Kidney epithelial cell (primary cell): ENCODE results near the gene KRTAP5-7. TPM values are rescaled to one million over a fixed set of nuclear protein-coding genes. Genes with fewer than 3 reads are reported as not detected.
A peak's percentile ranks its signal among the peaks of the same experiment; 100 is the strongest.

ENCODE experiments used
- DNase-seq: peaks from one replicate; pipeline ENCODE4 v3.0.0-alpha.2; 2010; ENCODE audit warnings: low read depth
- H3K27me3 ChIP-seq: 2 replicates; pipeline ENCODE4 v1.6.0; 2011; ENCODE audit warnings: low read length; ENCODE audit not compliant: control insufficient read depth, insufficient read depth
- H3K36me3 ChIP-seq: 2 replicates; pipeline ENCODE4 v1.5.1; 2011; ENCODE audit warnings: low read length; ENCODE audit not compliant: control insufficient read depth, insufficient read depth
- H3K4me3 ChIP-seq: 2 replicates; pipeline ENCODE4 v1.5.1; 2011; ENCODE audit warnings: low read depth, mild to moderate bottlenecking, control low read depth, low read length
- total RNA-seq: library from RNA; depleted of rRNA; stranded (reverse); fragments of >200 nt; gene quantifications from 2 replicates; pipeline ENCODE4 v1.2.3, GENCODE V29; 2015
- TF ChIP-seq, protein P1 (sequence below): IDR thresholded peaks from 2 replicates; pipeline ENCODE4 v1.5.1; 2011; ENCODE audit warnings: mild to moderate bottlenecking, moderate library complexity, low read length, control low read depth, inconsistent platforms; ENCODE audit not compliant: insufficient read depth, poor library complexity, severe bottlenecking

KRTAP5-7 gene
- total RNA-seq, 1 donor from 2014 or later, result not detected

DNA sequence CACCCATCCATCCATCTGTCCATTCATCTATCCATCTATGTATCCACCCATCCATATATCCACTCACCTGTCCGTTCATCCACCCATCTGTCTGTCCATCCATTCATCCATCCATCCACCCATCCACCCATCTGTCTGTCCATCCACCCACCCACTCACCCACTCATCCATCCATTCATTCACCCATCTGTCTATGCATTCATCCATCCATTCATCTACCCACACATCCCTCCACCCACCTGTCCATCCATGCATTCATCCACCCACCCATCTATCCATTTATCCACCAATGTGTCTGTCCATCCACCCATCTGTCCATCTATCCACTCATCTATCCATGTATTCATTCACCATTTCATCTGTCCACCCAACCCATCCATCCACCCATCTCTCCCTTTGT lies 40.7 kb upstream of the KRTAP5-7 start:
- DNase-seq, result no peak
- H3K36me3 ChIP-seq, result peaks cover 1% of the 10 kb centered on the region
- TF ChIP-seq, protein P1, sequence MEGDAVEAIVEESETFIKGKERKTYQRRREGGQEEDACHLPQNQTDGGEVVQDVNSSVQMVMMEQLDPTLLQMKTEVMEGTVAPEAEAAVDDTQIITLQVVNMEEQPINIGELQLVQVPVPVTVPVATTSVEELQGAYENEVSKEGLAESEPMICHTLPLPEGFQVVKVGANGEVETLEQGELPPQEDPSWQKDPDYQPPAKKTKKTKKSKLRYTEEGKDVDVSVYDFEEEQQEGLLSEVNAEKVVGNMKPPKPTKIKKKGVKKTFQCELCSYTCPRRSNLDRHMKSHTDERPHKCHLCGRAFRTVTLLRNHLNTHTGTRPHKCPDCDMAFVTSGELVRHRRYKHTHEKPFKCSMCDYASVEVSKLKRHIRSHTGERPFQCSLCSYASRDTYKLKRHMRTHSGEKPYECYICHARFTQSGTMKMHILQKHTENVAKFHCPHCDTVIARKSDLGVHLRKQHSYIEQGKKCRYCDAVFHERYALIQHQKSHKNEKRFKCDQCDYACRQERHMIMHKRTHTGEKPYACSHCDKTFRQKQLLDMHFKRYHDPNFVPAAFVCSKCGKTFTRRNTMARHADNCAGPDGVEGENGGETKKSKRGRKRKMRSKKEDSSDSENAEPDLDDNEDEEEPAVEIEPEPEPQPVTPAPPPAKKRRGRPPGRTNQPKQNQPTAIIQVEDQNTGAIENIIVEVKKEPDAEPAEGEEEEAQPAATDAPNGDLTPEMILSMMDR, result no peak
- no peak overlapping the region for H3K4me3 ChIP-seq
- H3K27me3 ChIP-seq, result no peaks in the 10 kb centered on the region

DNA sequence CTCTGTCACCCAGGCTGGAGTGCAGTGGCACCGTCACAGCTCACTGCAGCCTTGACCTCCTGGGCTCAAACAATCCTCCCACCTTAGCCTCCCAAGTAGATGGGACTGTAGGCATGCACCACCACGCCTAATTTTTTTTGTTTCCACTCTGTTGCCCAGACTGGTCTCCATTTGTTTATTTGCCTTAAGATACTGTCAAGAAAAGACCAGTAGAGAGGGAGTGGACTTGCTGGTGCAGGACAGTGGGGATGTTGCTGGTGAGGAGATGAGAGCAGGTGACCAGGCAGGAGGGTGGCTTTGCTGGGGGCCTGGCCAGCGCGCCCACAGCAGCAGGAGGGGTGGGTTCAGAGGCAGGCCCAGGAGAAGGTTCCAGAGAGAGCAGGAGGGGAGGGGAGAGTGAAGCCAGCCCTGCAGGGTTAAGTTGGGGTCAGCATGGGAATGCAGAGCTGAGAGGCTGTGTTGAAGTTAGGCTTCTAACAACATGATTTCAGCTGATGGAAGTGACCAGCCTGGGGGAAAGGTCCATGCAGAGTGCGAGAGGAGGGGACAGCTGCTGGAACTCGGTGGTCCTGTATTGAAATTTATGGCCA lies 38.3 kb upstream of the KRTAP5-7 start:
- TF ChIP-seq, protein P1, result no peak
- H3K27me3 ChIP-seq, result no peaks in the 10 kb centered on the region
- no peak for DNase-seq
- no peak overlapping the region for H3K4me3 ChIP-seq
- H3K36me3 ChIP-seq, result peaks cover 3% of the 10 kb centered on the region

DNA sequence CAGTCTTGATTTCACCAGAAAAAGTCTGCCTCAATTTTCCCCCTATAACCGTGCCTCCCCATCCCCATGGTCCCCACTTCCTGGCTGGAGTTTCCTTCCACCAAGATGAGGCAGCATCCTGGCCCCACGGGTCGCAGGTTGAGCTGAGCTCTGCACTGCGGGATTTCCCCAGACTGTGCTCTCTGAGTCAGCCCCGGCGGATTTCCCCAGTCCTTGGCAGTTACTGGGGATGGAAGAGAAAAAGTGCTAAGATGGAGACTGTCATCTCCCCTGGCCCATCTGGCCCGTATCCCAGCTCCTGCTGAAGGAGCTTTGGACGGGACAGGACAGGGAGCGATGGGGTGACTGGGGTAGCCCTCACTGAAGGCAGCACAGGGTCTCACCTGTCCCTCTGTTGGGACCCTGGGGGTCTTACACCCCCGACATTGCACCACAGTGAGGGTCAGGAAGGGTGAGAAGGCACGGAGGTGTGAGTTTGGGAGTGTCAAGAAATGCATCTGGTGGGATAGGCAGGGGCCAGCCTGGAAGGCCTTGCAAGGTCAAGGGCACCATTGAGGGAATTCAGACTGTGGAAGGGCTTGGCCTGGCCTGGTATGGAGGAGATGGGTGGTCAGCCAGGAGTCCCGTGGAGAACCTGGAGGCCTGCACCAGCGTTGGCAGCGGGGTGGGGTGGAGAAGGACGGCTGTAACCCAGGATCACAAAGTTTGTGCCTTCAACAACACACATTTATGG lies 37.6 kb upstream of the KRTAP5-7 start:
- TF ChIP-seq, protein P1, result no peak

DNA sequence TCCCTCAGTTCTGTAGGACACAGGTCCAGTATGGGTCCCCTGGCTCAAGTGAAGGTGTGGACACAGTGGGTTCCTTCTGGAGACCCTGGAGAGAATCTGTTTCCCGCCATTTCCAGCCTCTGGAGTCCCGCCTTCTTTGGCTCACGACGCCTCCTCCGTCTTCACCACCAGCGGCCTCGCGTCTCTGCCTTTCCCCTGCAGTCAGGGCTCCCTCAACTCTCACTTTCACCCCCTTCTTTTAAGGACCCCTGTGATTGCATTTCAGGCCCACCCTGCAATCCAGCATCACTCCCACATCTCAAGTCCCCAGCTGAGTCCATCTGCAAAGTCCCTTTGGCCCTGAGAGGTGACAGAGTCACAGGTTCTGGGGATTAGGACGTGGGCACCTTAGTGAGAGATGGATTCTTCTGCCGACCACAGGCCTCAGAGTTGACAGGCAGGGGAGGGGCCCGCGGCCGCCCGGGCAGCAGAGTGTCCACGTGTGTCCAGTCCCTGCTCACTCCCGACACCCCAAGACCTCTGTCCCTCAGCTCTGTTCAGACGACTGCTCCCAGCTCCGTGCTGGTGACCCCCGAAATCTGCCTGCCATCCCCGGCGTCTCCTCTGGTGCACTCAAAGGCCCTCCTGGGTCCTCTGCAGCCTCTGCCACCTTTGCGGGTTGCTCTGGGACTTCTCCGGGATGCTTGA lies 36.9 kb upstream of the KRTAP5-7 start:
- TF ChIP-seq, protein P1, result no peak
- no peak overlapping the region for H3K4me3 ChIP-seq
- no peak for DNase-seq
- H3K36me3 ChIP-seq, result peaks cover 2% of the 10 kb centered on the region
- no peaks in the 10 kb centered on the region for H3K27me3 ChIP-seq

More for the DNA sequence above, 37.6 kb upstream of the KRTAP5-7 start:
- Histone ChIP-seq H3K4me3 (no peak overlapping the region), H3K36me3 (peaks cover 2% of the 10 kb centered on the region), H3K27me3 (no peaks in the 10 kb centered on the region)
- DNase-seq, result peak; percentile 45

DNA sequence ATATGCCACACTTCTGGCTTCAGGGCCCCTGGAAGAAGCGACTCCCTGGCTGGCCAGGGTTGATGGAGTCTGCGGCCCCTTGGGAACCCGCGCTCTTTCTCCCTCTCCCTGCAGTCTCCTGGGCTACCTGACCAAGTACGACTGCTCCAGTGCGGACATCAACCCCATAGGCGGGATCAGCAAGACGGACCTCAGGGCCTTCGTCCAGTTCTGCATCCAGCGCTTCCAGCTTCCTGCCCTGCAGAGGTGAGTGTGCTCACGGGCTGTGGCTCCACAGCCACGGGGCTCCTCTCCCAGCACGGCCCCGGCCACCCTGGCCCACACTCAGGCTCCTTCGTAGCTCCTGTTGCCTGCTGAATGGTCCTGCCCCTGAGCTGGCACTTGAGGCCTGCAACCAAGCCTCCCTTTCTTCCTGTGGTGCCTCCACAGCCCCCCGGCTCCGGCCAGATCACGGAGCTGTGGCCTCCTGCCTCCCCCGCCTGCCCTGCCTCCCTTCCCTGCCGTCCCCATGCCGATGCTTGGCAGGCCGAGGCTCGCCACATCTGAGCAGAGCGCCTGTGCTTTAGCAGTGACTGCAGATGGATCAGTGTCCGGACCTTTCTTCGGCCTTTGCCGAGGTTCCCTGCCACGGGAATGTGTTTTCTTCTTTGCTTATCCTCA lies 36.2 kb upstream of the KRTAP5-7 start:
- TF ChIP-seq, protein P1, result no peak
- no peaks in the 10 kb centered on the region for H3K27me3 ChIP-seq
- no peak overlapping the region for H3K4me3 ChIP-seq
- no peak for DNase-seq
- peaks cover 2% of the 10 kb centered on the region for H3K36me3 ChIP-seq
